ENCODE measurements around the gene PRPF38B.

PRPF38B gene

GRCh38 chr1:108719656-108720435 lies 27.7 kb downstream of the PRPF38B start:
- DNase-seq = peak; percentile 95
- Histone ChIP-seq H3K36me3 (replicated peaks) (no peaks in the 10 kb centered on the region), H3K27ac (peak overlapping the region; percentile 81), H3K4me3 (ENCODE audit: low read depth, low read length) (no peak overlapping the region), H3K27me3 (replicated peaks) (no peaks in the 10 kb centered on the region)
- in situ Hi-C loops (cut with HindIII; ENCODE audit: low pct_ligation_motif_present, low sequenced_read_pairs) = no loop called here
- TF ChIP-seq CTCF (IDR thresholded peaks at IDR 0.05; ENCODE audit: low read depth, low read length, missing control alignments) = no peak

- no peak for TF ChIP-seq CTCF (IDR thresholded peaks at IDR 0.05; ENCODE audit: low read depth, low read length, missing control alignments)
- Histone ChIP-seq H3K36me3 (replicated peaks) (no peaks in the 10 kb centered on the region), H3K27me3 (replicated peaks) (no peaks in the 10 kb centered on the region), H3K4me3 (ENCODE audit: low read depth, low read length) (no peak overlapping the region), H3K27ac (no peak overlapping the region)
- DNase-seq = no peak
- in situ Hi-C loops (cut with HindIII; ENCODE audit: low pct_ligation_motif_present, low sequenced_read_pairs) = no loop called here
These were observed 30.2 kb downstream of the PRPF38B start for GRCh38 chr1:108722292-108722691.

DNA sequence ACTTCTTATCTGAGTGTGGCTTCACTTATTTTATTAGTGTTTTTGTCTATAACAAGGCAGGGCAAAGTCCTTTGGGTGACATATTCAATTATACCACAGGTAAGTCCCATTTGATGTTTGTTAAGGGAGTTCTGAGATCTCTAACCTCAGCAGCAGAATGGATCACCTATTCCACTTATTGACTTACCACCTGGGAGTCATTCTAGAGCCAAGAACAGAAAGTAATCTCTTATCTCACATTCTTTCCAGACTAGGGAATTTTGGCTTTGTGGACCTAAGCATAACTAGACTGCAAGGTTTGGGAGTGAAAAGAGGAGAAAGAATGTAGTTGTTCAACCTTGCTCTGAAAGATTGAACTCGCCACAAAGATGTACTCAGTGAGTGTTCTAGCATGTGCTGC lies 33.8 kb downstream of the PRPF38B start:
- no peaks in the 10 kb centered on the region for H3K36me3 ChIP-seq (replicated peaks)
- H3K27ac ChIP-seq = no peak overlapping the region
- H3K27me3 ChIP-seq (replicated peaks) = no peaks in the 10 kb centered on the region
- no peak for DNase-seq
- no peak overlapping the region for H3K4me3 ChIP-seq (ENCODE audit: low read depth, low read length)
- in situ Hi-C loops (cut with HindIII; ENCODE audit: low pct_ligation_motif_present, low sequenced_read_pairs) = no loop called here
- no peak for TF ChIP-seq CTCF (IDR thresholded peaks at IDR 0.05; ENCODE audit: low read depth, low read length, missing control alignments)

GRCh38 chr1:108728327-108728923 lies 36.3 kb downstream of the PRPF38B start:
- no peak overlapping the region for H3K4me3 ChIP-seq (ENCODE audit: low read depth, low read length)
- DNase-seq = no peak
- TF ChIP-seq CTCF (IDR thresholded peaks at IDR 0.05; ENCODE audit: low read depth, low read length, missing control alignments) = no peak
- H3K27ac ChIP-seq = no peak overlapping the region
- in situ Hi-C loops (cut with HindIII; ENCODE audit: low pct_ligation_motif_present, low sequenced_read_pairs) = no loop called here
- H3K27me3 ChIP-seq (replicated peaks) = no peaks in the 10 kb centered on the region
- no peaks in the 10 kb centered on the region for H3K36me3 ChIP-seq (replicated peaks)

GRCh38 chr1:108729481-108729880 lies 37.4 kb downstream of the PRPF38B start:
- in situ Hi-C loops (cut with HindIII; ENCODE audit: low pct_ligation_motif_present, low sequenced_read_pairs) = no loop called here
- no peak for TF ChIP-seq CTCF (IDR thresholded peaks at IDR 0.05; ENCODE audit: low read depth, low read length, missing control alignments)
- Histone ChIP-seq H3K27ac (no peak overlapping the region), H3K27me3 (replicated peaks) (no peaks in the 10 kb centered on the region), H3K36me3 (replicated peaks) (no peaks in the 10 kb centered on the region), H3K4me3 (ENCODE audit: low read depth, low read length) (no peak overlapping the region)
- no peak for DNase-seq

All from brain microvascular endothelial cell (primary cell).